HepG2 (cell line): ENCODE data around the gene ARHGAP9. TPM values are rescaled to one million over a fixed set of nuclear protein-coding genes. Genes with fewer than 3 reads are reported as not detected.

Experiments
- HNRNPK ChIP-seq: fragments of 200-400 bp; formaldehyde crosslinking; IDR thresholded peaks from 2 replicates; pipeline ENCODE4 v1.6.1; 2018; ENCODE audit warnings: low read length, low read depth, moderate library complexity, mild to moderate bottlenecking; ENCODE audit not compliant: poor library complexity, severe bottlenecking
- LCORL ChIP-seq, 2 experiments: fragments of 450-650 bp in 1 of 2; sonication (generic) in 1 of 2; formaldehyde crosslinking in 1 of 2; IDR thresholded peaks; 2 replicates each; pipeline versions ENCODE4 v1.5.0 to v1.6.1; 2017 to 2020; ENCODE audit warnings: antibody characterized with exemption in 1 of 2, missing genetic modification reagents in 1 of 2
- RARG ChIP-seq: sonication (generic); formaldehyde crosslinking; IDR thresholded peaks from 2 replicates; pipeline ENCODE4 v1.4.0; 2020; ENCODE audit warnings: low read depth, mild to moderate bottlenecking, missing genetic modification reagents
- RFX1 ChIP-seq: fragments of 450-650 bp; IDR thresholded peaks from 2 replicates; pipeline ENCODE4 v1.6.1; 2017
- SMARCE1 ChIP-seq: fragments of 450-650 bp; IDR thresholded peaks from 2 replicates; pipeline ENCODE4 v1.6.1; 2017; ENCODE audit warnings: borderline replicate concordance
- SP4 ChIP-seq: sonication (generic); formaldehyde crosslinking; IDR thresholded peaks from 2 replicates; pipeline ENCODE4 v1.8.1; 2023; ENCODE audit warnings: mild to moderate bottlenecking, missing genetic modification reagents
- TBX3 ChIP-seq: fragments of 450-650 bp; IDR thresholded peaks from 2 replicates; pipeline ENCODE4 v1.6.1; 2017; ENCODE audit warnings: antibody characterized with exemption, mild to moderate bottlenecking, inconsistent platforms, borderline replicate concordance
- TCF7 ChIP-seq: sonication (generic); IDR thresholded peaks from 2 replicates; pipeline ENCODE4 v1.6.1; 2016; ENCODE audit warnings: antibody characterized with exemption, low read depth
- ZNF256 ChIP-seq: sonication (generic); formaldehyde crosslinking; conservative IDR thresholded peaks from 2 replicates; pipeline ENCODE4 v1.4.0; 2020; ENCODE audit warnings: missing genetic modification reagents
- ZNF562 ChIP-seq: sonication (generic); formaldehyde crosslinking; IDR thresholded peaks from 2 replicates; pipeline ENCODE4 v1.8.0; 2022; ENCODE audit warnings: missing genetic modification reagents, borderline replicate concordance
- ZNF816 ChIP-seq: sonication (generic); formaldehyde crosslinking; IDR thresholded peaks from 2 replicates; pipeline ENCODE4 v1.8.0; 2022; ENCODE audit warnings: missing genetic modification reagents, mild to moderate bottlenecking, borderline replicate concordance
- ZSCAN29 ChIP-seq: sonication (generic); formaldehyde crosslinking; conservative IDR thresholded peaks from 2 replicates; pipeline ENCODE4 v1.4.0; 2020; ENCODE audit warnings: mild to moderate bottlenecking, missing genetic modification reagents
- polyA plus RNA-seq, 8 experiments: library from polyadenylated mRNA; depleted of rRNA in 3 of 8; stranded (reverse) in 7 of 8; unstranded in 1 of 8; fragments of >200 nt; fragmentation: Illumina TruSeq in 4 of 8; extraction: Trizol in 4 of 8; gene quantifications; 2 replicates each; pipeline versions ENCODE4 v1.2.1 to v1.2.3, GENCODE V29; 2011 to 2016; ENCODE audit warnings: low read depth in 4 of 8, missing spikeins in 1 of 8, mixed read lengths in 1 of 8; ENCODE audit not compliant: insufficient read depth in 1 of 8
- total RNA-seq, 5 experiments: library from RNA; depleted of rRNA; stranded (reverse); fragments of >200 nt; fragmentation: Illumina TruSeq; extraction: Trizol; gene quantifications; 2 replicates each; pipeline ENCODE4 v1.2.3, GENCODE V29; 2016; ENCODE audit warnings: low read depth in 1 of 5
- TF ChIP-seq, protein P1 (sequence below), 2 experiments: sonication (generic) in 1 of 2; formaldehyde crosslinking in 1 of 2; IDR thresholded peaks; 2 replicates each; pipeline versions ENCODE4 v1.4.0 to v1.6.1; 2016 to 2020; ENCODE audit warnings: borderline replicate concordance in 1 of 2, low read depth in 1 of 2, mild to moderate bottlenecking in 1 of 2, missing genetic modification reagents in 1 of 2
- TF ChIP-seq, protein P2 (sequence below): sonication (generic); formaldehyde crosslinking; IDR thresholded peaks from 2 replicates; pipeline ENCODE4 v1.4.0; 2020; ENCODE audit warnings: mild to moderate bottlenecking, missing genetic modification reagents

The ARHGAP9 gene
- total and polyA plus RNA-seq, 2 of the 13 experiments (the other 11 are each of a cell fraction or from before 2014, with no cell fraction given), result 0.18 to 1.2 TPM

DNA sequence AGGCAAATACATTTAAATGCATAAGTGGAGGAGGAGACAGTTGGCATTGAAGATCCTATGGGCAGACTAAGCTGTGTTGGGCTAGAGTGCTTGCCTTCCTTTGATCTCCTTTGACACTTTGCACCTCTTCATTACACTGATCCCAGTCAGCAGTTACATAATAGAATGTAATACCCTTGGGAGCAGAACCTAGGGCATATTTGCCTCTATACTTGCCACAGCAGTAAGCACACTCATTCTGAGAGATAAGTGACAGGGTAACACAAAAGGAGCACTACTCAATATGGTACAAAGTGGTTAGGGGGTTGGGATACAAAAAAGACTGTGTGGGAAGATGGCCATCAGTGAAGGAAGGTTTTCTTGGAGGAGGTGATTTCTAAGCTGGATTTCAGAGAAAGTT lies 17.2 kb upstream of the ARHGAP9 start (continued):
- TF ChIP-seq, protein P1, sequence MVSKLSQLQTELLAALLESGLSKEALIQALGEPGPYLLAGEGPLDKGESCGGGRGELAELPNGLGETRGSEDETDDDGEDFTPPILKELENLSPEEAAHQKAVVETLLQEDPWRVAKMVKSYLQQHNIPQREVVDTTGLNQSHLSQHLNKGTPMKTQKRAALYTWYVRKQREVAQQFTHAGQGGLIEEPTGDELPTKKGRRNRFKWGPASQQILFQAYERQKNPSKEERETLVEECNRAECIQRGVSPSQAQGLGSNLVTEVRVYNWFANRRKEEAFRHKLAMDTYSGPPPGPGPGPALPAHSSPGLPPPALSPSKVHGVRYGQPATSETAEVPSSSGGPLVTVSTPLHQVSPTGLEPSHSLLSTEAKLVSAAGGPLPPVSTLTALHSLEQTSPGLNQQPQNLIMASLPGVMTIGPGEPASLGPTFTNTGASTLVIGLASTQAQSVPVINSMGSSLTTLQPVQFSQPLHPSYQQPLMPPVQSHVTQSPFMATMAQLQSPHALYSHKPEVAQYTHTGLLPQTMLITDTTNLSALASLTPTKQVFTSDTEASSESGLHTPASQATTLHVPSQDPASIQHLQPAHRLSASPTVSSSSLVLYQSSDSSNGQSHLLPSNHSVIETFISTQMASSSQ (IDR thresholded peaks at IDR 0.05; ENCODE audit: low read depth), result no peak
- TF ChIP-seq, protein P1 (CRISPR knock-in tag; IDR thresholded peaks at IDR 0.05; ENCODE audit: borderline replicate concordance), result no peak
- TF ChIP-seq TCF7 (peak; percentile 55), SP4 (CRISPR knock-in tag) (no peak), ZNF562 (CRISPR knock-in tag) (no peak), RARG (CRISPR knock-in tag) (no peak), ZSCAN29 (no peak), LCORL (IDR thresholded peaks at IDR 0.05) (no peak), LCORL (CRISPR knock-in tag; IDR thresholded peaks at IDR 0.05) (no peak), RFX1 (no peak), HNRNPK (no peak), SMARCE1 (no peak), ZNF816 (CRISPR knock-in tag) (no peak), TBX3 (peak; percentile 44; the same call in 1 of the 2 replicates), ZNF256 (CRISPR knock-in tag) (no peak)
- TF ChIP-seq, protein P2, sequence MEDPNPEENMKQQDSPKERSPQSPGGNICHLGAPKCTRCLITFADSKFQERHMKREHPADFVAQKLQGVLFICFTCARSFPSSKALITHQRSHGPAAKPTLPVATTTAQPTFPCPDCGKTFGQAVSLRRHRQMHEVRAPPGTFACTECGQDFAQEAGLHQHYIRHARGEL (CRISPR knock-in tag), result no peak
- TF ChIP-seq, all 625 proteins: peak for 7
